WTC11 (cell line): ENCODE results near the gene DARS1. TPM values are rescaled to one million over a fixed set of nuclear protein-coding genes. Genes with fewer than 3 reads are reported as not detected.

Experiments used
- ATAC-seq: fragments of 200-7000 bp; cut with Tn5 transposase; 2 replicates; pipeline ENCODE4 v1.10.0; 2021; ENCODE audit warnings: mild to moderate bottlenecking, moderate library complexity
- CTCF ChIA-PET: fragments of 300-600 bp; sonication (Branson Sonifier 250); formaldehyde crosslinking; loops from one replicate; lab custom pipeline; 2021; ENCODE audit warnings: antibody characterized with exemption; lab: Charles Lee
- POLR2A ChIA-PET: fragments of 350-600 bp; sonication (Branson Sonifier 250); formaldehyde crosslinking; loops from one replicate; lab custom pipeline; 2021; ENCODE audit warnings: antibody characterized with exemption; lab: Charles Lee
- DNase-seq: peaks from one replicate; pipeline ENCODE4 v3.0.0; 2021; ENCODE audit warnings: low spot score
- H3K27ac Mint-ChIP-seq: 2 replicates; pipeline ENCODE4 v1.8.0; 2021; ENCODE audit warnings: mixed read lengths
- H3K27me3 Mint-ChIP-seq: 2 replicates; pipeline ENCODE4 v1.8.0; 2021; ENCODE audit warnings: low read depth, mild to moderate bottlenecking, moderate library complexity, mixed read lengths
- H3K36me3 Mint-ChIP-seq: 2 replicates; pipeline ENCODE4 v1.8.0; 2021; ENCODE audit warnings: mixed read lengths
- H3K4me1 Mint-ChIP-seq: 2 replicates; pipeline ENCODE4 v1.8.0; 2022; ENCODE audit warnings: mixed read lengths
- H3K4me3 Mint-ChIP-seq: 2 replicates; pipeline ENCODE4 v1.8.0; 2021; ENCODE audit warnings: mild to moderate bottlenecking, moderate library complexity, mixed read lengths
- H3K9me3 Mint-ChIP-seq: 2 replicates; pipeline ENCODE4 v1.8.0; 2021; ENCODE audit warnings: mixed read lengths
- ATF1 ChIP-seq: sonication (generic); formaldehyde crosslinking; IDR thresholded peaks from 2 replicates; pipeline ENCODE4 v1.8.1; 2023; ENCODE audit warnings: mild to moderate bottlenecking, moderate library complexity, missing genetic modification reagents
- ETV6 ChIP-seq: sonication (generic); formaldehyde crosslinking; IDR thresholded peaks from 2 replicates; pipeline ENCODE4 v1.8.1; 2022; ENCODE audit warnings: mild to moderate bottlenecking, missing genetic modification reagents
- FOXK1 ChIP-seq: sonication (generic); formaldehyde crosslinking; IDR thresholded peaks from 2 replicates; pipeline ENCODE4 v1.8.0; 2022; ENCODE audit warnings: mild to moderate bottlenecking, moderate library complexity, missing genetic modification reagents
- FOXP1 ChIP-seq: sonication (generic); formaldehyde crosslinking; IDR thresholded peaks from 2 replicates; pipeline ENCODE4 v1.8.0; 2022; ENCODE audit warnings: missing genetic modification reagents, mild to moderate bottlenecking, moderate library complexity, borderline replicate concordance
- GTF2I ChIP-seq: fragments of 250-450 bp; sonication (Bioruptor Pico); conservative IDR thresholded peaks from 2 replicates; pipeline ENCODE4 v1.4.0; 2021; ENCODE audit warnings: mild to moderate bottlenecking
- JUN ChIP-seq: sonication (generic); formaldehyde crosslinking; IDR thresholded peaks from 2 replicates; pipeline ENCODE4 v1.8.0; 2023; ENCODE audit warnings: mild to moderate bottlenecking, missing genetic modification reagents
- MXD4 ChIP-seq: fragments of 250-450 bp; sonication (Bioruptor Pico); IDR thresholded peaks from 2 replicates; pipeline ENCODE4 v1.8.0; 2021; ENCODE audit warnings: mild to moderate bottlenecking, moderate library complexity, borderline replicate concordance
- NFYB ChIP-seq: sonication (generic); formaldehyde crosslinking; conservative IDR thresholded peaks from 2 replicates; pipeline ENCODE4 v1.8.0; 2022; ENCODE audit warnings: low read depth, missing genetic modification reagents
- NR1H2 ChIP-seq: sonication (generic); formaldehyde crosslinking; IDR thresholded peaks from 2 replicates; pipeline ENCODE4 v1.9.0; 2021; ENCODE audit warnings: mild to moderate bottlenecking, moderate library complexity, missing genetic modification reagents
- NR3C1 ChIP-seq: sonication (generic); formaldehyde crosslinking; conservative IDR thresholded peaks from 2 replicates; pipeline ENCODE4 v1.8.1; 2023; ENCODE audit warnings: low read depth, mild to moderate bottlenecking, missing genetic modification reagents
- RORB ChIP-seq: fragments of 250-450 bp; sonication (Bioruptor Pico); IDR thresholded peaks from 2 replicates; pipeline ENCODE4 v1.9.0; 2021; ENCODE audit warnings: mild to moderate bottlenecking
- SMAD3 ChIP-seq: sonication (generic); formaldehyde crosslinking; IDR thresholded peaks from 2 replicates; pipeline ENCODE4 v1.8.0; 2022; ENCODE audit warnings: missing genetic modification reagents, mild to moderate bottlenecking, borderline replicate concordance
- SMAD4 ChIP-seq: sonication (generic); formaldehyde crosslinking; IDR thresholded peaks from 2 replicates; pipeline ENCODE4 v1.8.0; 2022; ENCODE audit warnings: mild to moderate bottlenecking, missing genetic modification reagents
- SOX15 ChIP-seq: fragments of 250-450 bp; sonication (Bioruptor Pico); IDR thresholded peaks from 2 replicates; pipeline ENCODE4 v1.9.0; 2021; ENCODE audit warnings: mild to moderate bottlenecking
- TP53 ChIP-seq: sonication (generic); formaldehyde crosslinking; IDR thresholded peaks from 2 replicates; pipeline ENCODE4 v1.8.1; 2023; ENCODE audit warnings: mild to moderate bottlenecking, missing genetic modification reagents
- ZBTB21 ChIP-seq: sonication (generic); formaldehyde crosslinking; IDR thresholded peaks from 2 replicates; pipeline ENCODE4 v1.8.1; 2023; ENCODE audit warnings: mild to moderate bottlenecking, missing genetic modification reagents, borderline replicate concordance
- ZNF263 ChIP-seq: sonication (generic); formaldehyde crosslinking; IDR thresholded peaks from 2 replicates; pipeline ENCODE4 v1.8.1; 2022; ENCODE audit warnings: low read depth, mild to moderate bottlenecking, moderate library complexity, missing genetic modification reagents
- ZNF317 ChIP-seq: sonication (generic); formaldehyde crosslinking; IDR thresholded peaks from 2 replicates; pipeline ENCODE4 v1.8.1; 2023; ENCODE audit warnings: low read depth, mild to moderate bottlenecking, moderate library complexity, missing genetic modification reagents, borderline replicate concordance
- ZNF671 ChIP-seq: fragments of 250-450 bp; sonication (Bioruptor Pico); IDR thresholded peaks from 2 replicates; pipeline ENCODE4 v1.8.0; 2021; ENCODE audit warnings: mild to moderate bottlenecking
- total RNA-seq: library from RNA; stranded (reverse); gene quantifications from 3 replicates; pipeline ENCODE4 v1.2.3, GENCODE V29; 2021
- TF ChIP-seq, protein P1 (sequence below): fragments of 200-600 bp; IDR thresholded peaks from 2 replicates; pipeline ENCODE4 v1.8.0; 2022; ENCODE audit warnings: antibody characterized with exemption
- TF ChIP-seq, protein P2 (sequence below): sonication (generic); formaldehyde crosslinking; IDR thresholded peaks from 2 replicates; pipeline ENCODE4 v1.8.0; 2023; ENCODE audit warnings: missing genetic modification reagents
- TF ChIP-seq, protein P3 (sequence below): fragments of 250-450 bp; sonication (Bioruptor Pico); IDR thresholded peaks from 2 replicates; pipeline ENCODE4 v1.9.0; 2021; ENCODE audit warnings: mild to moderate bottlenecking
- TF ChIP-seq, protein P4 (sequence below): sonication (generic); formaldehyde crosslinking; IDR thresholded peaks from 2 replicates; pipeline ENCODE4 v1.8.0; 2023; ENCODE audit warnings: missing genetic modification reagents, mild to moderate bottlenecking, borderline replicate concordance

The DARS1 gene
- total RNA-seq, 1 experiment from 2014 or later: 80.9 TPM

DNA sequence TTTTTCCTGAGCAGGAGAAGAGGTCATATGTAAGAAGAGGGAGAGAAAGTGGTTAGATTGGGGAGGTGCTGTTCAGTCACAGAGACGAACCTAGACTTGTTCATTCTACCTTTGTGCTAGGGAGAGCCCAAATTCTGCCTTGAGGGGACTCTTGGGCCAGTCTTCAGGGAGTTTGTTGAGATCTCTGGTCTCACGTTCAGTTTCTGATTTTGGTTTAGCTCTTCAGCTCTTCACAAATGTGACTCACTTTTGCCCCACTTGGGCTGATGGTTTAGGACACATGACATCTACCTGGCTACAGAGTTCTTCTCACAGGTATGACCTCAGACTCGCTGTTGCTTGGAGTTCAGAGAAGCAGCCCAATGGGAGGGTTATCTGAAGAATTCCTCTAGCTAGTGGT, 49.2 kb upstream of the DARS1 start (continued):
- TF ChIP-seq, protein P1, sequence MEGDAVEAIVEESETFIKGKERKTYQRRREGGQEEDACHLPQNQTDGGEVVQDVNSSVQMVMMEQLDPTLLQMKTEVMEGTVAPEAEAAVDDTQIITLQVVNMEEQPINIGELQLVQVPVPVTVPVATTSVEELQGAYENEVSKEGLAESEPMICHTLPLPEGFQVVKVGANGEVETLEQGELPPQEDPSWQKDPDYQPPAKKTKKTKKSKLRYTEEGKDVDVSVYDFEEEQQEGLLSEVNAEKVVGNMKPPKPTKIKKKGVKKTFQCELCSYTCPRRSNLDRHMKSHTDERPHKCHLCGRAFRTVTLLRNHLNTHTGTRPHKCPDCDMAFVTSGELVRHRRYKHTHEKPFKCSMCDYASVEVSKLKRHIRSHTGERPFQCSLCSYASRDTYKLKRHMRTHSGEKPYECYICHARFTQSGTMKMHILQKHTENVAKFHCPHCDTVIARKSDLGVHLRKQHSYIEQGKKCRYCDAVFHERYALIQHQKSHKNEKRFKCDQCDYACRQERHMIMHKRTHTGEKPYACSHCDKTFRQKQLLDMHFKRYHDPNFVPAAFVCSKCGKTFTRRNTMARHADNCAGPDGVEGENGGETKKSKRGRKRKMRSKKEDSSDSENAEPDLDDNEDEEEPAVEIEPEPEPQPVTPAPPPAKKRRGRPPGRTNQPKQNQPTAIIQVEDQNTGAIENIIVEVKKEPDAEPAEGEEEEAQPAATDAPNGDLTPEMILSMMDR: no peak
- TF ChIP-seq, protein P2, sequence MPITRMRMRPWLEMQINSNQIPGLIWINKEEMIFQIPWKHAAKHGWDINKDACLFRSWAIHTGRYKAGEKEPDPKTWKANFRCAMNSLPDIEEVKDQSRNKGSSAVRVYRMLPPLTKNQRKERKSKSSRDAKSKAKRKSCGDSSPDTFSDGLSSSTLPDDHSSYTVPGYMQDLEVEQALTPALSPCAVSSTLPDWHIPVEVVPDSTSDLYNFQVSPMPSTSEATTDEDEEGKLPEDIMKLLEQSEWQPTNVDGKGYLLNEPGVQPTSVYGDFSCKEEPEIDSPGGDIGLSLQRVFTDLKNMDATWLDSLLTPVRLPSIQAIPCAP (CRISPR knock-in tag): no peak
- TF ChIP-seq ZNF317 (no peak), ZBTB21 (CRISPR knock-in tag) (no peak), ATF1 (CRISPR knock-in tag) (no peak), GTF2I (CRISPR knock-in tag) (no peak), SOX15 (CRISPR knock-in tag) (no peak)

DNA sequence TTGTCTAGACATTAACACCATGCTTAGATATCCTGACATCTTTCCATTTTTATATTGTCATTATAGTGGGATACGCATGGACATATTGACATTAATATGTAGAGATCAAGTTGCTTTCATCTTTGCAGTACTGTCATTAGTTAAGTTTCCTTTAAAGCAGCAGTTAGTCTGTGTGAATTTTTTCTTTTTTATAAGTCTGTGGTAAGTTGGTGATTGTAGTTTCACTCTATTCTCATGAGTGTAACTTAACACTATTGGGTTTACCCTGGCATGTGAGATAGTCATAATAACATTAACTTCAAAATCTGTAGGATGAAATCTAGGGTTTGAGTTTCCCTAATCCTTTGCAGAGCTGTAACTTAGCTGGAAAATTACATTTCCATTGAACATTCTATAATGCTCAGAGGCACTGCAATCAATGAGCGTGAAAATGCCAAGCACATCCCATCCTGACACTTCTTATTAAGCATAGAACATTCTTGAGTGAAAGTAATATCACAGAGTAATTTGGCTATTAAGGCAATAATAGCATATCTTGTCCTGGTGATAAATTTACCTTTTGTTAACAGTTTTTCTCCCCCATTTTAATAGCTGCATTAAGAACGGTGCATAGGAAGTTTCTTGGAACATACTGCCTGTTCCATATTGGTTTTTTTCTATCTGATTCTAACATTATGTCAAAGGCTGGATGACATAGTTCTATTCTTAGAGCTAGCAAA, 47.5 kb upstream of the DARS1 start:
- ATAC-seq (no peak), DNase-seq (no peak)
- ChIA-PET CTCF (no interaction called here), POLR2A (no interaction called here)
- TF ChIP-seq JUN (CRISPR knock-in tag) (no peak), ETV6 (CRISPR knock-in tag) (no peak), GTF2I (CRISPR knock-in tag) (no peak), ZNF263 (no peak), FOXK1 (no peak), SMAD3 (CRISPR knock-in tag) (no peak), NR1H2 (no peak)
- Mint-ChIP-seq H3K9me3 (no peaks in the 10 kb centered on the region), H3K4me1 (no peaks in the 10 kb centered on the region), H3K27me3 (no peaks in the 10 kb centered on the region), H3K4me3 (no peak overlapping the region), H3K27ac (no peak overlapping the region), H3K36me3 (no peaks in the 10 kb centered on the region)

DNA sequence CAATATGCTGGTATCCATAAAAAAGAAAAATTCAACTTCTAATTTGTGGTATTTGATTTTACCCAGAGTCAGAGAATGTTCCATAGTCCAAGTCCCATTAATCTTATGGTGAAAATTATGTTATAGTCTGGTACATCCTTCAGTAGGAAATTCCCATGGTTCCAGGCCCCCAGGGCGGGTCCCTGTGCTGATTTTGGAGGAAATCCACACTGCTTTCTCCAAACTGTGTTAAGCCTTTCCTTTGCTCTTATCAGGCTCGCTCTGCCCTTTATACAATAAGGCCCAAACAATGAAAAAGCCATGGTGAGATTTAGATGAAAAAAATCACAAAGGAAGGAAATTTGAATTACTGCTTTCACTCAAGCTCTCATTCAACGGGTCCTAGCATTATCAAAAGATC, 46.8 kb upstream of the DARS1 start:
- ATAC-seq (no peak), DNase-seq (no peak)
- POLR2A ChIA-PET: no interaction called here
- H3K4me3 Mint-ChIP-seq: no peak overlapping the region
- no peaks in the 10 kb centered on the region for H3K36me3 Mint-ChIP-seq
- CTCF ChIA-PET: no interaction called here
- H3K4me1 Mint-ChIP-seq: peaks cover 5% of the 10 kb centered on the region
- no peak overlapping the region for H3K27ac Mint-ChIP-seq
- H3K27me3 Mint-ChIP-seq: no peaks in the 10 kb centered on the region
- no peaks in the 10 kb centered on the region for H3K9me3 Mint-ChIP-seq
- TF ChIP-seq RORB (CRISPR knock-in tag) (no peak), NFYB (CRISPR knock-in tag) (no peak), ZNF671 (CRISPR knock-in tag) (no peak), TP53 (CRISPR knock-in tag) (no peak), FOXP1 (no peak), MXD4 (CRISPR knock-in tag) (no peak), SMAD4 (CRISPR knock-in tag) (no peak), NR3C1 (CRISPR knock-in tag) (no peak), ATF1 (CRISPR knock-in tag) (no peak)
- TF ChIP-seq, protein P2 (CRISPR knock-in tag): no peak
- TF ChIP-seq, protein P3, sequence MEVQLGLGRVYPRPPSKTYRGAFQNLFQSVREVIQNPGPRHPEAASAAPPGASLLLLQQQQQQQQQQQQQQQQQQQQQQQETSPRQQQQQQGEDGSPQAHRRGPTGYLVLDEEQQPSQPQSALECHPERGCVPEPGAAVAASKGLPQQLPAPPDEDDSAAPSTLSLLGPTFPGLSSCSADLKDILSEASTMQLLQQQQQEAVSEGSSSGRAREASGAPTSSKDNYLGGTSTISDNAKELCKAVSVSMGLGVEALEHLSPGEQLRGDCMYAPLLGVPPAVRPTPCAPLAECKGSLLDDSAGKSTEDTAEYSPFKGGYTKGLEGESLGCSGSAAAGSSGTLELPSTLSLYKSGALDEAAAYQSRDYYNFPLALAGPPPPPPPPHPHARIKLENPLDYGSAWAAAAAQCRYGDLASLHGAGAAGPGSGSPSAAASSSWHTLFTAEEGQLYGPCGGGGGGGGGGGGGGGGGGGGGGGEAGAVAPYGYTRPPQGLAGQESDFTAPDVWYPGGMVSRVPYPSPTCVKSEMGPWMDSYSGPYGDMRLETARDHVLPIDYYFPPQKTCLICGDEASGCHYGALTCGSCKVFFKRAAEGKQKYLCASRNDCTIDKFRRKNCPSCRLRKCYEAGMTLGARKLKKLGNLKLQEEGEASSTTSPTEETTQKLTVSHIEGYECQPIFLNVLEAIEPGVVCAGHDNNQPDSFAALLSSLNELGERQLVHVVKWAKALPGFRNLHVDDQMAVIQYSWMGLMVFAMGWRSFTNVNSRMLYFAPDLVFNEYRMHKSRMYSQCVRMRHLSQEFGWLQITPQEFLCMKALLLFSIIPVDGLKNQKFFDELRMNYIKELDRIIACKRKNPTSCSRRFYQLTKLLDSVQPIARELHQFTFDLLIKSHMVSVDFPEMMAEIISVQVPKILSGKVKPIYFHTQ (CRISPR knock-in tag): no peak
- TF ChIP-seq, protein P4, sequence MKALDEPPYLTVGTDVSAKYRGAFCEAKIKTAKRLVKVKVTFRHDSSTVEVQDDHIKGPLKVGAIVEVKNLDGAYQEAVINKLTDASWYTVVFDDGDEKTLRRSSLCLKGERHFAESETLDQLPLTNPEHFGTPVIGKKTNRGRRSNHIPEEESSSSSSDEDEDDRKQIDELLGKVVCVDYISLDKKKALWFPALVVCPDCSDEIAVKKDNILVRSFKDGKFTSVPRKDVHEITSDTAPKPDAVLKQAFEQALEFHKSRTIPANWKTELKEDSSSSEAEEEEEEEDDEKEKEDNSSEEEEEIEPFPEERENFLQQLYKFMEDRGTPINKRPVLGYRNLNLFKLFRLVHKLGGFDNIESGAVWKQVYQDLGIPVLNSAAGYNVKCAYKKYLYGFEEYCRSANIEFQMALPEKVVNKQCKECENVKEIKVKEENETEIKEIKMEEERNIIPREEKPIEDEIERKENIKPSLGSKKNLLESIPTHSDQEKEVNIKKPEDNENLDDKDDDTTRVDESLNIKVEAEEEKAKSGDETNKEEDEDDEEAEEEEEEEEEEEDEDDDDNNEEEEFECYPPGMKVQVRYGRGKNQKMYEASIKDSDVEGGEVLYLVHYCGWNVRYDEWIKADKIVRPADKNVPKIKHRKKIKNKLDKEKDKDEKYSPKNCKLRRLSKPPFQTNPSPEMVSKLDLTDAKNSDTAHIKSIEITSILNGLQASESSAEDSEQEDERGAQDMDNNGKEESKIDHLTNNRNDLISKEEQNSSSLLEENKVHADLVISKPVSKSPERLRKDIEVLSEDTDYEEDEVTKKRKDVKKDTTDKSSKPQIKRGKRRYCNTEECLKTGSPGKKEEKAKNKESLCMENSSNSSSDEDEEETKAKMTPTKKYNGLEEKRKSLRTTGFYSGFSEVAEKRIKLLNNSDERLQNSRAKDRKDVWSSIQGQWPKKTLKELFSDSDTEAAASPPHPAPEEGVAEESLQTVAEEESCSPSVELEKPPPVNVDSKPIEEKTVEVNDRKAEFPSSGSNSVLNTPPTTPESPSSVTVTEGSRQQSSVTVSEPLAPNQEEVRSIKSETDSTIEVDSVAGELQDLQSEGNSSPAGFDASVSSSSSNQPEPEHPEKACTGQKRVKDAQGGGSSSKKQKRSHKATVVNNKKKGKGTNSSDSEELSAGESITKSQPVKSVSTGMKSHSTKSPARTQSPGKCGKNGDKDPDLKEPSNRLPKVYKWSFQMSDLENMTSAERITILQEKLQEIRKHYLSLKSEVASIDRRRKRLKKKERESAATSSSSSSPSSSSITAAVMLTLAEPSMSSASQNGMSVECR (CRISPR knock-in tag): no peak
